Measurements from ENCODE around the gene KLHL18. TPM values are rescaled to one million over a fixed set of nuclear protein-coding genes. Genes with fewer than 3 reads are reported as not detected.

The KLHL18 gene
- 11.5 and 26.0 TPM in 2 replicates for total RNA-seq

DNA sequence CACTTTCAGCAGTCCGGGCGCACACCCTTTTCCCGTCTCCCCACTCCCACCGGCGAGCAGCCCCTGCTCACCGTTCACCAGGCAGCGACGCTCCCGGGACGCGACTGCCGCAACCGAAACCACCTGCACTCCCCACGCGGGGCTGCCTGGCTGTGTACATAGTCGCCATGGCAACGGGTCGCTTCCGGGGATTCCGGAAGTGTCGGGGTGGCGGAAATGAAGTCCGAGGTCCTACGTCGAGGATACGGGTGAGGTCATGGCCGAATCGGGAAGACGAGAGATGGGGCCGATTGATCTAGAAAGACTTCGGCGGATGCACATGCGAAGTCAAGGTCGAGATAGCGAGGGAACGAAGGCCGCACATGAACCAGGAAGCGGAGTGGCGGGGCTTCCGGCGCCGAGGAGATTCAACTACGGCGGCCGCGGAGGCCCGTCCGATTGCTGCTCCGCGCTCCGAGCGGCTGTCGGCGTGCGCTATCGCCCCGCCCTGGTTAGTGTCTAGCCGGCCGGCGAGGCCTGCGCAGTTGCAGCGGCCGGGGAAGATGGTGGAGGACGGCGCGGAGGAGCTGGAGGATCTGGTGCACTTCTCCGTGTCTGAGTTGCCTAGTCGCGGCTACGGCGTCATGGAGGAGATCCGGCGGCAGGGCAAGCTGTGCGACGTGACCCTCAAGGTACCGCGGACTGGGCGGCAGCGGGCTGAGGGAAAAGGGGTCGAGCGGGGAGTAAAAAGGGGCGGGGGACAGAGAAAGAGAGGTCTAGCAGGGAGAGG, at the start of gene KLHL18, which contains the start of gene KIF9:
Gene KLHL18 (plus strand): TSS at position 521 of the 769 bp plus-strand sequence. CDS start 22 bp downstream, at position 543.
Gene KIF9 (minus strand): TSS at position 376 of the 769 bp plus-strand sequence. CDS start 5,425 bp downstream, outside the sequence.

GRCh38 chr3:47380601-47381316, 98.0 kb downstream of the KLHL18 start, which contains the start of gene PTPN23:
PTPN23 (plus strand) TSS chr3:47381021; CDS start chr3:47381097, 76 bp downstream.

Other genes starting within 250 kb of the KLHL18 start
- 25.1 and 36.7 TPM in 2 replicates for gene SETD2, start 118.8 kb upstream of the KLHL18 start, total RNA-seq
- gene KIF9, start 145 bp upstream of the KLHL18 start, total RNA-seq: 1.3 and 1.8 TPM in 2 replicates
- gene PTPN23, start 98.1 kb downstream of the KLHL18 start, total RNA-seq: 23.4 and 33.7 TPM in 2 replicates
- gene SCAP, start 193.0 kb downstream of the KLHL18 start, total RNA-seq: 63.3 and 106 TPM in 2 replicates
- gene ELP6, start 230.8 kb downstream of the KLHL18 start, total RNA-seq: 22.3 and 31.7 TPM in 2 replicates